Measurements from ENCODE around the gene PRKAR2B.
"Not testable (repeated sequence)": the region's sequence is repeated elsewhere in the genome, so short reads cannot be mapped to it uniquely, and the experiment has no call there.

PRKAR2B gene

GRCh38 chr7:107047902-107048782 is 3.6 kb downstream of the PRKAR2B start:
- DNase-seq (ENCODE audit: low spot score) = no peak
- FAIRE-seq = no peak

DNA sequence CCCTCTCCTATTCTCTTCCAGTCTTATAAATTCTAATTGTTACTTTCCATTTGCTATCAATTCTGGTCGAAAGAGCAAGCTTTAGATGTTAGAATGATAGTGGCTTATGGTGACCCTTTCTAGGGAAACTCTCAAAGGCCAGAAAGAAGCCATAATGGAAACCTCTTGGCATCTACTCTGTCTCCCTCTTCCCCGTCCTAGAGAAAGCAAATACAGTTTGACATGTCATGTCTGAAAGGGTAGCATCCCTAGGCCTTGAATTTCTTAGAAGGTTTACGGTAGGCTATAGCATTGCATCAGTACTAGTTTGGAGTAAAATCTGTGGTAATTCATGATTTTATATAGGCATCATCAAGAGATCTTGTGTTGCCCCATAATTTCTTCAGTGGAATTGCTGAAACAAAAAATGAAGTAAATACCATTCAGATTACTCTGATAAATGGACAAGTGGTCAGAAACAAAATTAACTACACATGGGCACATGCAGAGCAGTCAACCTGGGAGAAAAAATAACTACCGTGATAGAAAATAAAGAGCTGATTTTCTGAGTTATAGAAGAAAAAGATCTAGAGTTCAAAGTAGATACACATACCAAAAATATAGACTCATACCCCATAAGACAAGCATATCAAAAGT is 4.4 kb downstream of the PRKAR2B start:
- no peak for DNase-seq (ENCODE audit: low spot score)
- no peak for FAIRE-seq

GRCh38 chr7:107049480-107049879 is 5.0 kb downstream of the PRKAR2B start:
- DNase-seq (ENCODE audit: low spot score) (no peak), FAIRE-seq (no peak)

GRCh38 chr7:107049971-107050532 is 5.5 kb downstream of the PRKAR2B start:
- no peak for FAIRE-seq
- no peak for DNase-seq (ENCODE audit: low spot score)

- DNase-seq (ENCODE audit: low spot score) = no peak
- FAIRE-seq = no peak
Observed at GRCh38 chr7:107051376-107051775, 6.9 kb downstream of the PRKAR2B start.

GRCh38 chr7:107054965-107055364 is 10.5 kb downstream of the PRKAR2B start:
- DNase-seq (ENCODE audit: low spot score); FAIRE-seq: not testable (repeated sequence)

GRCh38 chr7:107056058-107056457 is 11.6 kb downstream of the PRKAR2B start:
- not testable (repeated sequence) for DNase-seq (ENCODE audit: low spot score); FAIRE-seq

GRCh38 chr7:107056728-107057473 is 12.4 kb downstream of the PRKAR2B start:
- FAIRE-seq = no peak
- DNase-seq (ENCODE audit: low spot score) = no peak

- DNase-seq (ENCODE audit: low spot score) (no peak), FAIRE-seq (no peak)
Observed at GRCh38 chr7:107057474-107057833, 12.9 kb downstream of the PRKAR2B start.

GRCh38 chr7:107059468-107059867 is 15.0 kb downstream of the PRKAR2B start:
- FAIRE-seq (peak; percentile 27), DNase-seq (ENCODE audit: low spot score) (no peak)

DNA sequence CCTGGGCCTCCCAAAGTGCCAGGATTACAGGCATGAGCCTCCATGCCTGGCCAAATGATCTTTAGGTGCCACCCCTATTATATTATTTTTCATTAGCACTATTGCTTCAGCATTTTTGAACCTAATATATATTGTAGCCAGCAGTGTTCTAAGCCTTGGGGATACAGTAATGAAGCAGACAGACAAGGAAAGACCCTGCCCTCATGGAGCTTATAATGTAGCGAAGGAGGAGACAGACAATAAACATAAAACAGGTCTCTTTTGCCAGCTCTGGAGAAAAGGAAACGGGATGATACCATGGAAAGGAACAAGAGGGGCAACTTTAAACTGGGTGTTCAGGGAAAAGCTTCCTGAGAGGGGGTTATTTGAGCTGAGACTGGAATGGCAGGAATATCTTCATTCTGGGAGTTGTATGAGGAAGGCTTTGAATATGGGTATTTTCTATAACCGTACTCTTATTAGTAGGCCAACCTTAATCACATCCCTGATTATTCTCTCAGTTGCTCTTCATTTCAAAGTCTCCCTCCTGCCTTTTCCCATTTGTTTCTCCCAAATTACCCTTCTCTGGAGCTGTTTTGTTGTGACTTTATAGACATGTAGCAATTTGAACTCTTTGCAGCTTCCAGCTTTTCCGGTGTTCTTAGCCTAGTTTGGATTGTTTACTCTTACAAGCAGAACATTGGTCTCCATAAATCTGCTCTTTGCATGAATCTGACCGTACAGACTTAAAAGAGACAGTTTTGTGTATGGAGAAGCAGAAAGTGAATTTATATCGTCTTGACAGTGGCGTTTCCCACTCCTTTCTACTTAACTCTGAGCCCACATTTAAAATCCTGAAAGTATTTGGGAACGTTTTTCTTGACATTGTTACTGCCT is 19.0 kb downstream of the PRKAR2B start:
- DNase-seq (ENCODE audit: low spot score) = no peak
- no peak for FAIRE-seq

- DNase-seq (ENCODE audit: low spot score) (no peak), FAIRE-seq (no peak)
Observed at GRCh38 chr7:107064255-107064654, 19.8 kb downstream of the PRKAR2B start.

DNA sequence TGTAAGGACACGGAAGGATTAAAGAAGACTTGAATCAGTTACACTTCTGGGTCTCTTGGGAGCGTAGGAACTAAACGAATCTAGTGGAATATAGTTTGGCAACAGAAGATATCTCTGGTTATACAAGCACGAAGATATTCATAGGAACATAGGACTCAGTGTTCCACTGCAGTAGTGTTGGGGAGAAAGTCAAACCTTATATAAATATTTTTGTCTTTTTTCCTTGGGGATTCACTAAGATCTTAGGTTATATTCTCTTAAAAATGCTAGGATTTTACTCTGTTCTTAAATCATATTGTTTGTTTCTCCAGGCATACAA is 21.4 kb downstream of the PRKAR2B start:
- FAIRE-seq = no peak
- no peak for DNase-seq (ENCODE audit: low spot score)

DNA sequence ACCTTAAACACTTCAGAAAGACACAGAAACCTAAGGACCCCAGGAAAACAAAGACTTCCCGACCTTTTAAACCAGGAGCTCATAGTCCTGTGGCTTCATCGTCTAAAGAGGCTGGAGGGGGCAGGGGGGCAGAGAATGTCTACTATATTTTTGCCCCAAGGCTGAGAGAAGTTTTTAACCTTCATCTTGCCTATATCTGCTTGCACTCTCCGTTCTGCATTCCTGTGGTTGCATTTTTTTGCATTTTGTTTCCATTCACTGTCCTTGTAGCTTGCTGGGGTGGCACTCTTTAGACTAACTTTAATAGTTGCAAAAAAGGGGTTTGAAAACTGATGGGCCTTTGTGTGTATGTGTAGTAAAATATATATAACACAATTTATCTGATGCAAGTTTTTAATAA is 23.7 kb downstream of the PRKAR2B start:
- FAIRE-seq (no peak), DNase-seq (ENCODE audit: low spot score) (no peak)

DNA sequence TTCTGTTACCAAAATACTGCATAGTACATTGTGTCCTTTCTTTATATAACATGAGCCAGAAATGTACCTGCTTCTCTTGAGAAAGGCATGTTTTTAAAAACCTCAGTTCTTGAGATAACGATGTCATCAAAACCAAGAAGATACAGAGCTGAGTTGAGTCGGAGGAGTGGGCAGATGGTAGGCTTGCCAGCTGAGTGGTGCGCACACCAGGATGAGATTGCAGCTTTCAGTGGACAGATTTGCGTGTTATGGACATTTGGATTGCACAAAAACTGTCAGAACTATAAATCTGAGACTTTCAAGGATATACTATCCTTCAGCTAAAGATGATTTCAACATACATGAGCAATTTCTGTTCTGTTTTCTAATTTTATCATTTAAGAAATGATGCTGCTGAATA is 25.0 kb downstream of the PRKAR2B start:
- FAIRE-seq = no peak
- DNase-seq (ENCODE audit: low spot score) = no peak

- DNase-seq (ENCODE audit: low spot score) (no peak), FAIRE-seq (no peak)
Observed at GRCh38 chr7:107070710-107071109, 26.2 kb downstream of the PRKAR2B start.

DNA sequence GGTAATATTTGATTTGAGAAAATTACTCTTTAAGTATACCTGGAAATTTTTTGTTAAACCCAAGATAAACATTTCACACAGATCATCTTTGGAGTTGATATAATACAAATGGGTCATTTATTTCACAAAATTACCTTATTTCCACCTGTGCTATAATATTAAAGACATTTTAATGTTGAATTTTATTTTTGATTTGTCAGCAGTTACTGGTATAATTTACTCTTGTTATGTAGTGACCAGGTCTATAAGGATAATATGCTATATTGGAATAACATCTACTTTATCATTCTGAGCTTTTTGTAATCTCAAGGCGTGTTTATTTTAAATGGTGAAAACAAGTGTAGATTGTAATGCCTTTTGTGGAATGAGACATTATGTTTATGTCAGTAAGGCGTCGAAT is 26.6 kb downstream of the PRKAR2B start:
- no peak for FAIRE-seq
- DNase-seq (ENCODE audit: low spot score) = no peak

- FAIRE-seq = no peak
Observed at GRCh38 chr7:107072133-107072532, 27.6 kb downstream of the PRKAR2B start.

GRCh38 chr7:107075863-107076574 is 31.5 kb downstream of the PRKAR2B start:
- DNase-seq (ENCODE audit: low spot score) (no peak), FAIRE-seq (peak; percentile 20)

More at GRCh38 chr7:107072133-107072532, 27.6 kb downstream of the PRKAR2B start:
- no peak for DNase-seq (ENCODE audit: low spot score)
